SK-N-SH (cell line): ENCODE data around the gene CAPN3. TPM values are rescaled to one million over a fixed set of nuclear protein-coding genes. Genes with fewer than 3 reads are reported as not detected.

Source experiments
- CTCF ChIA-PET: fragments of 300-600, 350-600 bp; formaldehyde crosslinking; extraction: SDS; loops from one replicate; lab custom pipeline; 2021; lab: Yijun Ruan, JAX
- POLR2A ChIA-PET: fragments of 350-600 bp; sonication (Branson Sonifier 250); formaldehyde crosslinking; extraction: SDS; loops from one replicate; lab custom pipeline; 2020; ENCODE audit warnings: antibody characterized with exemption, inconsistent platforms; lab: Yijun Ruan, JAX
- DNase-seq: peaks from one replicate; pipeline ENCODE4 v3.0.0; 2012
- H2AFZ ChIP-seq: fragments of 200-600 bp; sonication (generic); 2 replicates; pipeline ENCODE4 v1.8.1; 2016; ENCODE audit warnings: antibody characterized with exemption, mild to moderate bottlenecking, low read depth
- H3F3A ChIP-seq: fragments of 200-600 bp; sonication (generic); replicated peaks from 2 replicates; pipeline ENCODE3; 2016; ENCODE audit warnings: antibody characterized with exemption, mild to moderate bottlenecking; ENCODE audit not compliant: insufficient read depth
- H3K27ac ChIP-seq, 2 experiments: fragments of 200-500 bp in 1 of 2; fragments of 200-600 bp in 1 of 2; sonication (Bioruptor generic) in 1 of 2; sonication (generic), shearing (Covaris generic) in 1 of 2; 2 replicates each; pipeline versions ENCODE4 v1.5.1 to v1.6.1; 2014 to 2016; ENCODE audit warnings: low read depth in 2 of 2, inconsistent platforms in 1 of 2, low read length in 1 of 2, mild to moderate bottlenecking in 1 of 2, mixed read lengths in 1 of 2
- H3K27me3 ChIP-seq: fragments of 200-600 bp; sonication (generic), shearing (Covaris generic); 2 replicates; pipeline ENCODE4 v1.6.1; 2016; ENCODE audit warnings: mixed run types; ENCODE audit not compliant: insufficient read depth
- H3K36me3 ChIP-seq, 2 experiments: fragments of 200-500 bp in 1 of 2; fragments of 200-600 bp in 1 of 2; sonication (Bioruptor generic) in 1 of 2; sonication (generic) in 1 of 2; replicated peaks in 1 of 2; 2 replicates each; pipeline versions ENCODE3 to v1.5.1; 2014 to 2016; ENCODE audit warnings: low read length in 1 of 2, mild to moderate bottlenecking in 1 of 2; ENCODE audit not compliant: insufficient read depth in 2 of 2, control insufficient read depth in 1 of 2
- H3K4me1 ChIP-seq, 2 experiments: fragments of 200-500 bp in 1 of 2; fragments of 200-600 bp in 1 of 2; sonication (Bioruptor generic) in 1 of 2; sonication (generic), shearing (Covaris generic) in 1 of 2; 2 replicates each; pipeline versions ENCODE4 v1.5.1 to v1.6.1; 2014 to 2016; ENCODE audit warnings: low read depth in 1 of 2, low read length in 1 of 2, mixed run types in 1 of 2; ENCODE audit not compliant: insufficient read depth in 2 of 2, control insufficient read depth in 1 of 2
- H3K4me2 ChIP-seq: fragments of 200-600 bp; sonication (generic), shearing (Covaris generic); 2 replicates; pipeline ENCODE4 v1.6.1; 2017; ENCODE audit warnings: mixed run types
- H3K4me3 ChIP-seq, 2 experiments: fragments of 200-500 bp in 1 of 2; fragments of 200-600 bp in 1 of 2; sonication (Bioruptor generic) in 1 of 2; sonication (generic), shearing (Covaris generic) in 1 of 2; 2 replicates each; pipeline versions ENCODE4 v1.5.1 to v1.8.1; 2014 to 2016; ENCODE audit warnings: low read depth in 2 of 2, inconsistent platforms in 1 of 2, low read length in 1 of 2, mild to moderate bottlenecking in 1 of 2, mixed read lengths in 1 of 2, moderate library complexity in 1 of 2
- H3K79me2 ChIP-seq: fragments of 200-600 bp; sonication (generic); 2 replicates; pipeline ENCODE4 v1.8.1; 2017; ENCODE audit warnings: mild to moderate bottlenecking; ENCODE audit not compliant: insufficient read depth
- H3K9ac ChIP-seq: fragments of 200-600 bp; sonication (generic); 2 replicates; pipeline ENCODE4 v1.6.1; 2017; ENCODE audit warnings: mixed run types
- H3K9me2 ChIP-seq: fragments of 200-600 bp; sonication (generic); 2 replicates; pipeline ENCODE4 v1.6.1; 2017; ENCODE audit warnings: mixed run types
- H3K9me3 ChIP-seq: fragments of 200-600 bp; sonication (generic); 2 replicates; pipeline ENCODE4 v1.6.1; 2017; ENCODE audit warnings: mixed run types, mild to moderate bottlenecking, moderate library complexity
- H4K20me1 ChIP-seq: fragments of 200-600 bp; sonication (generic); 2 replicates; pipeline ENCODE4 v1.6.1; 2017; ENCODE audit warnings: mild to moderate bottlenecking, mixed run types; ENCODE audit not compliant: insufficient read depth
- EP300 ChIP-seq, 2 experiments: IDR thresholded peaks; 2 replicates each; pipeline versions ENCODE4 v1.4.0 to v1.6.1; 2012; ENCODE audit warnings: borderline replicate concordance in 1 of 2, low read depth in 1 of 2, low read length in 1 of 2
- FOXJ3 ChIP-seq: sonication (generic); formaldehyde crosslinking; IDR thresholded peaks from 2 replicates; pipeline ENCODE4 v1.5.1; 2020; ENCODE audit warnings: mild to moderate bottlenecking, missing genetic modification reagents
- JUND ChIP-seq: IDR thresholded peaks from 2 replicates; pipeline ENCODE4 v1.4.0; 2012
- MEF2A ChIP-seq: IDR thresholded peaks from 2 replicates; pipeline ENCODE4 v1.4.0; 2012; ENCODE audit warnings: low read depth, borderline replicate concordance
- MXI1 ChIP-seq: IDR thresholded peaks from 2 replicates; pipeline ENCODE4 v1.6.1; 2012; ENCODE audit warnings: mild to moderate bottlenecking, low read depth, low read length, improper control_type of control experiment
- WGBS: methylation state at CpG from one replicate; pipeline ENCODE4 v1.1.6; 2017; ENCODE audit warnings: low lambda C conversion rate; 5-methylcytosine and 5-hydroxymethylcytosine counted together
- polyA plus RNA-seq, 3 experiments: library from polyadenylated mRNA; depleted of rRNA; stranded (reverse); fragments of >200 nt; gene quantifications; 2 replicates each; pipeline ENCODE4 v1.2.3, GENCODE V29; 2012
- TF ChIP-seq, protein P1 (sequence below): IDR thresholded peaks from 2 replicates; pipeline ENCODE4 v1.4.0; 2012; ENCODE audit warnings: low read depth, borderline replicate concordance
- TF ChIP-seq, protein P2 (sequence below): IDR thresholded peaks from 2 replicates; pipeline ENCODE4 v1.6.1; 2012; ENCODE audit warnings: mild to moderate bottlenecking, low read depth, low read length, moderate library complexity

Gene CAPN3
- polyA plus RNA-seq, 1 of the 3 experiments (the other 2 are of a cell fraction), result 1.8 TPM

GRCh38 chr15:42343596-42344232 is 15.6 kb upstream of the CAPN3 start (continued):
- TF ChIP-seq, protein P1, sequence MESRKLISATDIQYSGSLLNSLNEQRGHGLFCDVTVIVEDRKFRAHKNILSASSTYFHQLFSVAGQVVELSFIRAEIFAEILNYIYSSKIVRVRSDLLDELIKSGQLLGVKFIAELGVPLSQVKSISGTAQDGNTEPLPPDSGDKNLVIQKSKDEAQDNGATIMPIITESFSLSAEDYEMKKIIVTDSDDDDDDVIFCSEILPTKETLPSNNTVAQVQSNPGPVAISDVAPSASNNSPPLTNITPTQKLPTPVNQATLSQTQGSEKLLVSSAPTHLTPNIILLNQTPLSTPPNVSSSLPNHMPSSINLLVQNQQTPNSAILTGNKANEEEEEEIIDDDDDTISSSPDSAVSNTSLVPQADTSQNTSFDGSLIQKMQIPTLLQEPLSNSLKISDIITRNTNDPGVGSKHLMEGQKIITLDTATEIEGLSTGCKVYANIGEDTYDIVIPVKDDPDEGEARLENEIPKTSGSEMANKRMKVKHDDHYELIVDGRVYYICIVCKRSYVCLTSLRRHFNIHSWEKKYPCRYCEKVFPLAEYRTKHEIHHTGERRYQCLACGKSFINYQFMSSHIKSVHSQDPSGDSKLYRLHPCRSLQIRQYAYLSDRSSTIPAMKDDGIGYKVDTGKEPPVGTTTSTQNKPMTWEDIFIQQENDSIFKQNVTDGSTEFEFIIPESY, result no peak
- no peak for TF ChIP-seq FOXJ3 (CRISPR knock-in tag)
- no peak for TF ChIP-seq MEF2A
- TF ChIP-seq MXI1, result no peak
- no peak for TF ChIP-seq JUND

- POLR2A ChIA-PET, result no interaction called here
- Histone ChIP-seq H3K27me3 (no peaks in the 10 kb centered on the region), H3K27ac (no peak overlapping the region)
Measured at GRCh38 chr15:42344763-42345162, 14.5 kb upstream of the CAPN3 start.

More at GRCh38 chr15:42344763-42345162, 14.5 kb upstream of the CAPN3 start:
- Histone ChIP-seq H3K4me1 (peaks cover 0 to 10% of the 10 kb centered on the region in 2 experiments; a peak in 1 of 4 replicates), H3K9me3 (no peaks in the 10 kb centered on the region), H3K9me2 (no peaks in the 10 kb centered on the region), H3K9ac (no peak overlapping the region), H3K36me3 (peaks cover 0 to 2% of the 10 kb centered on the region in 2 experiments), H2AFZ (no peak overlapping the region), H3K79me2 (no peaks in the 10 kb centered on the region), H3F3A (peaks cover 35% of the 10 kb centered on the region), H4K20me1 (no peaks in the 10 kb centered on the region), H3K4me2 (no peak overlapping the region), H3K4me3 (no peak overlapping the region)
- DNase-seq, result no peak
- TF ChIP-seq, protein P2, sequence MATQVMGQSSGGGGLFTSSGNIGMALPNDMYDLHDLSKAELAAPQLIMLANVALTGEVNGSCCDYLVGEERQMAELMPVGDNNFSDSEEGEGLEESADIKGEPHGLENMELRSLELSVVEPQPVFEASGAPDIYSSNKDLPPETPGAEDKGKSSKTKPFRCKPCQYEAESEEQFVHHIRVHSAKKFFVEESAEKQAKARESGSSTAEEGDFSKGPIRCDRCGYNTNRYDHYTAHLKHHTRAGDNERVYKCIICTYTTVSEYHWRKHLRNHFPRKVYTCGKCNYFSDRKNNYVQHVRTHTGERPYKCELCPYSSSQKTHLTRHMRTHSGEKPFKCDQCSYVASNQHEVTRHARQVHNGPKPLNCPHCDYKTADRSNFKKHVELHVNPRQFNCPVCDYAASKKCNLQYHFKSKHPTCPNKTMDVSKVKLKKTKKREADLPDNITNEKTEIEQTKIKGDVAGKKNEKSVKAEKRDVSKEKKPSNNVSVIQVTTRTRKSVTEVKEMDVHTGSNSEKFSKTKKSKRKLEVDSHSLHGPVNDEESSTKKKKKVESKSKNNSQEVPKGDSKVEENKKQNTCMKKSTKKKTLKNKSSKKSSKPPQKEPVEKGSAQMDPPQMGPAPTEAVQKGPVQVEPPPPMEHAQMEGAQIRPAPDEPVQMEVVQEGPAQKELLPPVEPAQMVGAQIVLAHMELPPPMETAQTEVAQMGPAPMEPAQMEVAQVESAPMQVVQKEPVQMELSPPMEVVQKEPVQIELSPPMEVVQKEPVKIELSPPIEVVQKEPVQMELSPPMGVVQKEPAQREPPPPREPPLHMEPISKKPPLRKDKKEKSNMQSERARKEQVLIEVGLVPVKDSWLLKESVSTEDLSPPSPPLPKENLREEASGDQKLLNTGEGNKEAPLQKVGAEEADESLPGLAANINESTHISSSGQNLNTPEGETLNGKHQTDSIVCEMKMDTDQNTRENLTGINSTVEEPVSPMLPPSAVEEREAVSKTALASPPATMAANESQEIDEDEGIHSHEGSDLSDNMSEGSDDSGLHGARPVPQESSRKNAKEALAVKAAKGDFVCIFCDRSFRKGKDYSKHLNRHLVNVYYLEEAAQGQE, result 0 out of 2 replicates have a peak, but pooled peaks have one; percentile 29
- TF ChIP-seq EP300 (IDR thresholded peaks at IDR 0.05; ENCODE audit: borderline replicate concordance in 1 of 2, low read depth in 1 of 2, low read length in 1 of 2), result no peak
- WGBS, result 50% methylated on average over 5 of the region's 5 CpGs
- CTCF ChIA-PET, result no interaction called here
